A549 (cell line): ENCODE results near the gene SNX10.

ENCODE experiments used
- CHD2 ChIP-seq: fragments of 150-350 bp; IDR thresholded peaks from 2 replicates; pipeline ENCODE4 v1.6.1; 2014; ENCODE audit warnings: low read length; ENCODE audit not compliant: partially characterized antibody
- ELK1 ChIP-seq: fragments of 150-350 bp; IDR thresholded peaks from 2 replicates; pipeline ENCODE4 v1.6.1; 2014; ENCODE audit warnings: low read depth, mild to moderate bottlenecking, low read length
- EP300 ChIP-seq, 2 experiments: fragments of >200 bp; sonication (Bioruptor Twin); formaldehyde crosslinking; IDR thresholded peaks; 2 replicates in 1 of 2; 3 replicates in 1 of 2; pipeline ENCODE4 v1.6.1; 2016 to 2017
- HMGXB4 ChIP-seq: fragments of 250-450 bp; sonication (Bioruptor Pico); IDR thresholded peaks from 2 replicates; pipeline ENCODE4 v1.5.0; 2021; ENCODE audit warnings: mild to moderate bottlenecking, moderate library complexity, borderline replicate concordance
- KDM1A ChIP-seq: fragments of 200-600 bp; sonication (generic); IDR thresholded peaks from 2 replicates; pipeline ENCODE4 v1.6.1; 2016; ENCODE audit warnings: low read depth, mild to moderate bottlenecking
- MAFK ChIP-seq: fragments of 450-650 bp; IDR thresholded peaks from 2 replicates; pipeline ENCODE4 v1.6.1; 2014; ENCODE audit not compliant: partially characterized antibody
- MAZ ChIP-seq: fragments of 150-350 bp; IDR thresholded peaks from 2 replicates; pipeline ENCODE4 v1.6.1; 2014; ENCODE audit warnings: antibody characterized with exemption, low read depth, low read length, borderline replicate concordance
- POLR2A ChIP-seq: IDR thresholded peaks from 2 replicates; pipeline ENCODE4 v1.6.1; 2012; ENCODE audit warnings: mild to moderate bottlenecking, low read length
- RAD21 ChIP-seq, 2 experiments: fragments of >200 bp in 1 of 2; sonication (Bioruptor Twin) in 1 of 2; formaldehyde crosslinking in 1 of 2; IDR thresholded peaks in 1 of 2; conservative IDR thresholded peaks in 1 of 2; 2 replicates in 1 of 2; 3 replicates in 1 of 2; pipeline ENCODE4 v1.6.1; 2012 to 2018; ENCODE audit warnings: inconsistent platforms in 1 of 2
- RNF2 ChIP-seq: fragments of 200-600 bp; sonication (generic); IDR thresholded peaks from 2 replicates; pipeline ENCODE4 v1.6.1; 2016; ENCODE audit warnings: low read depth, mild to moderate bottlenecking, antibody characterized with exemption, moderate library complexity, borderline replicate concordance

DNA sequence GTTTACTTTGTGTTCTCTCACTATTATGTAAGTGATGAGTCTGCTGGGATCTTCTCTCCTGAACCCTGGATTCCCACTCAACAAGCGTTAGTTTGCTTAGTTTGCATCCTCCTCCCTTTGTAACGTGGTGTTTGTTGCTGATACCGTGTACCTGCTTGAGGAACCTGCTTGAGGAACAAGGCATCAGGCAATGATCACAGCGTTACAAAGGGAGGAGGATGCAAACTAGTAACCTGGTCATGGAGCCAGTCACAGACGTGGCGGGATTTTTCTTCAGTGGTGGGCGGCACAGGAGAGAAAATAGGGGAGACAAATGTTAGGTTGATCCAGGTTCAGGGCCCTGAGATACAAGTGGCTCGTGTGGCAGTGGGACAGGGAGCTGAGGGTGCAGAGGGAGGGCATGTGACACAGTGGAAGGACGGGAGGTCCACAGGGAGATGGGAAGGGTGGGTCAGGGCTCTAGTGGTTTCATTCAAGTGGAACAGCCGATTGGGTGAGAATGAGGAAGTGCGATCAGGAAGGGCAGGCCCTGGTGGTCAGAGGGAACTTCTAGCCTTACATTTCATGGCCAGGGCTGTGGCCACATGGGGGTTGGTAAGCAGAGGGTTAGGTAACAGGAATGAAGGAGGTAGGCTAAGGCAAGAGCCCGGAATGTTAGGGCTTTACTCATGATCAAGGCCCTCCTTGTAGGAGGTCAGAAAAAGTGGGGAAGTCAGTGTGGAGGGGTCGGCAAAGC lies 38.0 kb downstream of the SNX10 start:
- TF ChIP-seq ELK1 = no peak
- no peak for TF ChIP-seq EP300 (IDR thresholded peaks at IDR 0.05)
- no peak for TF ChIP-seq RAD21 (conservative IDR thresholded peaks at IDR 0.05 in 1 of 2, IDR thresholded peaks at IDR 0.05 in 1 of 2)
- TF ChIP-seq POLR2A = no peak
- no peak for TF ChIP-seq KDM1A
- TF ChIP-seq RNF2 = no peak
- no peak for TF ChIP-seq HMGXB4 (CRISPR knock-in tag)
- TF ChIP-seq MAFK = no peak
- no peak for TF ChIP-seq CHD2
- TF ChIP-seq MAZ = no peak
